Measurements from ENCODE around the gene SUMO3. TPM values are rescaled to one million over a fixed set of nuclear protein-coding genes. Genes with fewer than 3 reads are reported as not detected.

SUMO3 gene
- total RNA-seq, 1 donor from 2014 or later, result 72.7 TPM

DNA sequence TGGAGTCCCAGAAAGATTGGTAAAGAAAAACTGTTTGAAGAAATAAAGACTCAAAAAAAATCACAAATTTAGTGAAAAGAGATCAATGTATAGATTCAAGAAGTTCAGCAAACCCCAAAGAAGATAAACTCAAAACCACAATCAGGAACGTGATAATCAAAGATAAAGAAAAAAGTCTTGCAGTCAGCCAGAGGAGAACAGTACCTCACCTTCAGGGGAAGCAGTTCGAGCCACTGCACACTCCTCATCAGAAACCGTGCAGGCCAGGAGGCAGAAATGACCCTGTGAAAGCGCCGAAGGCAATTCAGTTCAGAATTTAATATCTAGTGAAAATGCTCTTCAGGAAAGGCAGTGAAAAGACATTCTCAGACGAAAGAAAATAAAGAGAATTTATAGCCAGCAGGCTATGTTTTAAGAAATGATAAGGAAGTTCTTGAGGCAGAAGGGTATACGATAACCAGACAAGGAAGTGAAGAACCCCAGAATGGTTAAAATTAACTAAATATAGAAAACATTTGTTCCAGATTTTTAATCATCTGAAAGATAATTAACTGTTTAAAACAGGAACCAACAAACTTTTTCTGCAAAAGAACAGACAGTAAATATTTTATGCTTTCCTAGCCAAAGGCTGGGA, 13.5 kb upstream of the SUMO3 start:
- DNase-seq (ENCODE audit: low read depth in 2 of 2), result no peak

DNA sequence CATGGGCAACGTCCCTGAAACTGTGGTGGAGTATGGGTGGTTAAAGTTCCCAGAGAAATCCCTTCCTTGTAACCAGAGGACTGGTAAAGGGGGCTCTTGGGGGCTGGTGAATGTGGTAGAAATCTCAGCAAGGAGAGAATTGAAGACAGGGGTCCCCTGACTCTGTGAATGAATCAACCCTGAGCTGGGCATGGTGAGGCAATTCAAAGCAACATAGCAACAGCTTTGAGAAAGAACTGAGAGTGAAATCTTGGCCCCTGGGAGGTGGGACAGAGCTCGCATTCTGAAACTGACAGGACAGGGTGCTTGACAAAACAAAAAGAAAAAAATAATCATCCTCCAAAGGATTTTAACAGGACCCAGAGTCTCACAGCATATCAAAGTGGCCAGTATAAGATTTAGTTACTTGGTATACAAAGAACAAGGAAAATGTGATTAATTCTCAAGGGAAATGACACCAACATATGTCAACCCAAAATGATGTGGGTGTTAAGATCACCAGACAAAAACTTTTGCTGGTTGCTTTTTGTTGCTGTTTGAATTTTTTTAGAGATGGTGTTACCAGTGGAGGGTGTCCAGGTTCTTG, 11.7 kb upstream of the SUMO3 start:
- no peak for DNase-seq (ENCODE audit: low read depth in 2 of 2)

DNA sequence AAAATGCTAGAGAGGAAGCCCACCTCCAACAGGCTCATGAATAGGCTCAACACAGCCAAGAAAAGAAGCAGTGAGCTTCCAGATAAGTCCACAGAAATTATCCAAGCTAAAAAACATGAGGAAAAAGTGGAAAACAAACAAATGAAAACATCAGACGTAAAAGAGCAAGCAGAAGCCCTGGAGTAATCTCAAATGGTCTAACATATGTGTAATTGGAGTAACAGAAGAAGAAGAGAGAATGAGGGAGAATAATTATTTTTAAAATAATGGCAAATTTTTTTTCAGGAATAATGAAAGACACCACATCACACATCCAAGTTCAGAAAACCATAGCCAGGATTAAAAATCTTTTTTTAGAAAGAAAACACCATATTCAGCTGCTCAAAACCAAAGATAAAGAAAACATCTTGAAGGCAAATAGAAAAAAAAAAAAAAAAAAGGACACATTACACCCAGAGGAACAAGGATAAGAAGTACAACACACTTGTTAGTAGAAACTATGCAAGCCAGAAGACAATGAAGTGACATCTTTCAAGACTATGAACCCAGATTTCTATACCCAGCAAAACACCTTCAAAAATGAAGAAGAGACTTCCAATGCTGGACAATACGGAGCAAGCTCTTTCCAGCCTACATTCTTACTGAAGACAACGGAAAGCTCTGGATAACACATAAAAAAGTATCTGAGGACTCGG, 10.6 kb upstream of the SUMO3 start:
- no peak for DNase-seq (ENCODE audit: low read depth in 2 of 2)

DNA sequence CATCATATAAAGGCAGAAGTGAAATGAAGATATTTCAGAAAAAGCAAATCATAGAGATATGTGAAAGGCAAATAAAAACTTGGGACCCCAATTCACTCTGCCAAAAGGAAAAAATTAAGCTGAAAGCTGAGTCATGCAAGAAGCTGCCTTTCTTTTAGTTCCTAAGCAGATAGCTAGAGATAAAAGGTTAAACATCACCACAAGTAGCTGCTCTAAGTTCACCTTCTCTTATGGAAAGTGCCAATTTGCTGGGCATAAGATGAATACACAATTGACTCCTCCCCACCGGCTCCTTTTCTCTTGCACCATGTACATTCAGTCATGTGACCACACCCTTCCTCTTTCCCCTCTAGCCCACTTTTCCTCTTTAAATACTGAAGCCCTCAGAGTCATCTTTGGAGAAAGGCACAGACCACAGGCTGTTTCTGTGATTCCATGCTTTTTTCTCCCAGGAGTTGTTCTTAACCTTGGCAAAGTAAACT, 5.4 kb upstream of the SUMO3 start:
- no peak for DNase-seq (ENCODE audit: low read depth in 2 of 2)

DNA sequence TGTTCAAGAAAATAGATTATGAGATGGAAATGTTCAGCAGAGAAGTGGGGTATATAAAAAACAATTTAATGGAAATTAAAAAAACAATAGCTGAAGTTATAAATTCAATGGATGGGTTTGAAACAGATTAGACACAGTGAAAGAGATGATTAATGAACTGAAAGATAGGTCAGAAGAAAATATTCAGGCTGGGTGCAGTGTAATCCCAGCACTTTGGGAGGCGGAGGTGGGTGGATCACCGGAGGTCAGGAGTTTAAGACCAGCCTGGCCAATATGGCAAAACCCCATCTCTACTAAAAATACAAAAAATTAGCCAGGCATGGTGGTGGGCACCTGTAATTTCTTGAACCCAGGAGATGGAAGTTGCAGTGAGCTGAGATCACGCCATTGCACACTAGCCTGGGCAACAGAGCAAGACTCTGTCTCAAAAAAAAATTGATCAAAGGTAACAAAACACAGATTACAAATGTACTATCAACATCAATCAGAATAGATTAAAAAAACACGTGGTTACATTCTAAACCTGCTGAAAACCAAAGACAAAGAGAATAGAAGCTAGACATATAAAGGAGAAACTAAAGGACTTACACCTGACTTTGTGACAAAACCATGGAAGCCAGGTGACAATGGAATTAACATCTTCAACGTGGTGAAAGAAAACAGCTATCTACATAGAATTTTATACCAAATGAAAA, 4.8 kb upstream of the SUMO3 start:
- no peak for DNase-seq (ENCODE audit: low read depth in 2 of 2)

DNA sequence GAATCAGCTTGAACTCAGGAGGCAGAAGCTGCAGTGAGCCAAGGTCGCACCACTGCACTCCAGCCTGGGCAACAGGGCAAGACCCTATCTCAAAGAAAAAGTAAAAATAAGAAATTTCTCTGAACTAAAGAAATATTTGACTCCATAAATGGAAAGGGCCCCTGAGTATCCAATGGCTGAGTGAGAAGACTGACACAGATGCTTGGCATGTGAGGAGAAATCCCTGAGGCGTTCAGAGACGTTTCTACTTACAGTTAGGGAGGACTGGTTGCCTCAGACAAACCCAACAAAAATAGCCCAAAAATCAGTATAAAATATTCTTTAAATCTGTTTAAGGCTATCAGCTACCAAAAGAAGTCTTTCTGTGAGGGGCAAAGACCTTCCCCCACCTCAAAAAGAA, 3.0 kb upstream of the SUMO3 start:
- no peak for DNase-seq (ENCODE audit: low read depth in 2 of 2)

DNA sequence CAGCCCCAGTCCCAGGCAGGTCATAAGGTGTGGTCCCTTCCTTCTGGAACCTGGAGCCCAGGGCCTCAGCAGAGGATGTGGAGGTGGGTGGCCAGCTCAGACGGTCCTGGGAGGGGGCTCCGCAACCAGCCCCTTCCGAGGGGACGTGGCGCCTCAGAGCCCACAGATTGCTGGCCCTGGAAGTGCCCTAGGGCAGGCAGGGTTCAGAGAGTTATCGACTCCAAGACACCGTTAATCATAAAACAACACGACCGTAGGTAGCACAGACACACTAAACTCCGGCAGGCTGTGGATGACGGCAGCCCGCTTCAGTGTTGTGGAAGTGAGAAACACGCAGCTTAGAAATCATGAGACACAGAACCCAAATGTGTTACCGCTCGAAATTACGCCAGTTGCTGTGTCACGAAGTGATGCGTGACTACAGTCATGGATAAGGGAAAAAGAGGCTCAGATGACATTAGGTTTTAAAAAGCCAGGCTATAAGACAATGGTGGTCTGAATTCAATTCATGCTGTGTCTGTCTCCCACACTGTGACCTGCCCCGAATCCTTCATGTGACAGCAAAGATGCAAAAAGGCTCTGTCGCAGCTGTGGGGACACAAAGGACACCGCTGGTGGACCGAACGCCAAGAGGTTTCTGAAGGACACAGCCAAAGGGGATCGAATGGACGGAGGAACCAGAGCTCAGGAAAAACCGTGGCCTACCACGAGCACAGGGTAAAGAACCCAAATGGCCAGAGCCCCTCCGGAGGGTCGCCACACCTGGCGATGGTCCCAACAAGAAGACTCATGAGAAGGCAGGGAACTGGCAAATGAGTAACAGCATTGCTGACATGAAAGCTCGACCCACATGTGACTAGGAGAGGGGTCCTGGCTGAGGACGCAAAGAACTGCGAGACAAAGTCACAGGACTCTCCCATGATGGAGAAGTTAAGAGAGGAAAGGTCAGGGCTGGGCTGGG, 1.7 kb upstream of the SUMO3 start:
- no peak for DNase-seq (ENCODE audit: low read depth in 2 of 2)

DNA sequence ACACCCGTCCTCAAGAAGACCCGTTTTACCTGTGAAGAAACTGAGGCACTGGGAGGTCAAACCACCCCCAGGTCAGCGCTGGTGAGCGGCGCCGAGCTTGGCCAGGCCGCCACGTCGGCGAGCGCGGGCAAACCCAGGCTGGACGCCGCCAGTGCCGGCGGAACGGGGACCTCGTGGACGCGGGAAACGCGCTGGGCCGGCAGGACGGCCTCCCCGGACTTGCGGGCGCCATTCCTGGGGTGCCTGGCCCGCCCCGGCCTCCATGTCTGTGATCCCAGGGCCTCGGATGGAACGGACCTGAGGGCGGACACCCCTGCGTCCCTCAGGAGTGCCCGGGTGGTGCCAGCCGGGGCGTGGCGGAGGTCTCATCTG, 764 bp upstream of the SUMO3 start:
- DNase-seq (ENCODE audit: low read depth in 2 of 2), result no peak

DNA sequence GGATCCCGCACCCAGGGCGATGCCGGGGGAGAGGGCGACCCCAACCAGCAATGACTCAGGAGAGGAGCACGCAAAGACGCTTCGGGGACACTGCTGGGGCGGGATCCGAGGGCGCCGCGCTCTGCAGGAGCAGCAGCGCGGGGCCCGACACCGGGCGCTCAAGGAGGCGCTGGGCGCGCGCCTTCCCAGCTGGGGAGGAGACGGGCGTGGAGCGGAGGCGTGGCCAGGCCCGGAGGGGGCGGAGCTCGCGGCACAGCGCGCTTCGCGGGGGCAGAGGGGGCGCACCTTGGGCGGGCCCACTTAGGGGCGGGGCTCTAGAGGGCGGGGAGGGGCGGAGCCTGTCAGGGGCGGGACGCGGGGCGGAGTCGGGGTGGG, 369 bp downstream of the SUMO3 start:
- DNase-seq (ENCODE audit: low read depth in 2 of 2), result peak; percentile 60 to 92

DNA sequence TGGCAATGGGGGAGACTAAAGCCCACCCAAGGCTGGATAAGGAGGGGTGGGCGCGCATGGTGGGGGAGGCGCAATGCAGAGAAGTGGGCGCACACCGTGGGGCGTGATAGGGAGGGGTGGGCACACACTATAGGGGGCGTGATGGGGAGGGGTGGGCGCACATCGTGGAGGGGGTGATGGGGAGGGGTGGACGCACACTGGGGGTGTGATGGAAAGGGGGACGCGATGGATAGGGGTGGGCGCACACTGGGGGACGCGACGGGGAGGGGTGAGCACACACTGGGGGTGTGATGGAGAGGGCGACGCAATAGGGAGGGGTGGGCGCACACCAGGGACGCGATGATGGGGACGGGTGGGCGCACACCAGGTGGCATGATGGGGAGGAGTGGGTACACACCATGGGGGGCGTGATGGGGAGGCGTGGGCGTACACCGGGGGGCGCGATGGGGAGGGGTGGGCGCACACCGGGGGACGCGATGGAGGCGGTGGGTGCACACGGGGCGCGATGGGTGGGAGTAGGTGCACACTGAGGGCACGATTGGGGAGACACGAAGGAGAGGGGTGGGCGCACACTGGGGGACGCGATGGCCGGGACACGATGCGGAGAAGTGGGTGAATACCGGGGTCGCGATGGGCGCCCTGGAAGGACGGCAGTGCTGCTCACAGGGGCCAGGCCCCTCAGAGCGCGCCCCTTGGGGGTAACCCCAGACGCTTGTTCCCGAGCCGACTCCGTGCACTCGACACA, 929 bp downstream of the SUMO3 start:
- DNase-seq (ENCODE audit: low read depth in 2 of 2), result no peak

DNA sequence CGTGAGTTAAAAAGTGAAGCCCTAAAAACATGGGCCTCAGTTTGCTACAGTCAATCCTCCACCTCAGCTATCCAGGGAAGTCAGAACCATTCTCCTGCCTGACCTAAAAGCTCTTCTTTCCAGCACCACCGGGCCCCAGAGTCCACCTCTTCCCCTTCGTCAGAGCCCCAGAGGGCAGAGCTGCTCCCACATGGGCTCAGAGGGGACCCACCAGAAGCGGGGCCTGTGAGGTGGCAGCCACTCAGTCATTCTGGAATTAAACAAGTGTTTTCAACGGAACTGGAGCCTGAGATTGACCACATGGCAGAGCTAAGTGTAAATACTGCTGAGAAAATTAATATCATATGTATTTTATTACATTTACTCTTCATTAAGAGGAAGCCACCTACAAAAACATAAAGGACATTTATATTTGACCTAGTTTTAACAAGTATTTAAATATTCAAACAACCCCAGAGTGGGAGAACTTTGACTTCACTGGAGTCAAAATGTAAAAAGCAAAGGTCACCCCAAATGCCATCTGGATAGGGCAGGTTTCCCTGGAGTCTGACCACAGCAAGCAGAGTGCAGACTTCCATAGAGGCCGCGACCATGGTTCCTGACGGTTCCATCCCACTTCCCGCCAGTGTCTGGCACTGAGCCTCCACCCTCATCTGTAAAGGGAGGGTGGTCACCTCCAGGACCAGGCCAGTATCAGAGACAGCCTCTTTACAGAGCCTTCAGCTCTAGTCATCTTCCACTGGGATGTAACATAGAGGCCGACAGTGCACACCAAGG, 1.8 kb downstream of the SUMO3 start:
- DNase-seq (ENCODE audit: low read depth in 2 of 2), result no peak

DNA sequence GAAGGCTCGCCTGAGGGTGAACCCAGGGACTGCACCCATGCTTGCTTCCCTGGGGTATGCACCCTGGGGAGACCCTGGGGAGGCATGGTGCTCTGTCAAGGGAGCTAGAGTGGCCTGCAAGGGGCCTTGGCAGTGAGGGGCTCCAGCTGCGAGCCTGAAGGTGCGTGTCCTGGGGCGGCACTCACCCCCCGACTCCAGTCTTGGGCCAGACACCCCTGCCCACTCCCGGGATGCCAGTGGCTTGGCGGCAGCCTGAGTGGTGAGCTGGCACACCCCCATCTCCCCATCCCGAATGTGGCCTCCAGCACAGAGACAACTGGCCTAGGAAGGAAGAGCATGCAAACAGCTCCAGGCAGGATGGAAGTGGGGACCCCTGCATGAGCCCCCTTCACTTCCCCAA, 2.6 kb downstream of the SUMO3 start:
- no peak for DNase-seq (ENCODE audit: low read depth in 2 of 2)

DNA sequence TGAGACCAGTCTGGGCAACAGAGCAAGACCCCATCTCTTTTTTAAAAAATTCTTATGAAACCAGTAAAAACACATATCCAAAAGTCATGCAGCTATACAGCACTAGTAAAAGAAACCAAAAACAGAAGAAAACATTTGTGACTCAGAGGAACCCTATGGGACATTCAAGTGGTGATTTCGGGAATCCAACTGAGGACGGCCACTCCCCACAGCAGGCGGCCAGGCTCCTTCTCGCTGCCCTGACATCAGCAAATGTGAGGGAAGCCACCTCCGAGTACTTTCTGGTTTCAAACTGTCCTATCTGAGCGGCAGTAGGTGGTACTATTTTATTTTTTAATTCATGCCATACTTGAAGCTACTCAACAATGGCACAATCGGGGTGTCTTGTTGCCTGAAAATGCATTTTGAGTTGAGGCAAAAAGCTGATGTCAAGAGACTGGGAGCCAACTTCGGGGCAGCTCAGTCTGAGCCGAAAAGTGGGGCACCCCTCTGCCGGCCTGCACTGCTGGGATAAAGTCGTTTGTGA, 3.3 kb downstream of the SUMO3 start:
- no peak for DNase-seq (ENCODE audit: low read depth in 2 of 2)

DNA sequence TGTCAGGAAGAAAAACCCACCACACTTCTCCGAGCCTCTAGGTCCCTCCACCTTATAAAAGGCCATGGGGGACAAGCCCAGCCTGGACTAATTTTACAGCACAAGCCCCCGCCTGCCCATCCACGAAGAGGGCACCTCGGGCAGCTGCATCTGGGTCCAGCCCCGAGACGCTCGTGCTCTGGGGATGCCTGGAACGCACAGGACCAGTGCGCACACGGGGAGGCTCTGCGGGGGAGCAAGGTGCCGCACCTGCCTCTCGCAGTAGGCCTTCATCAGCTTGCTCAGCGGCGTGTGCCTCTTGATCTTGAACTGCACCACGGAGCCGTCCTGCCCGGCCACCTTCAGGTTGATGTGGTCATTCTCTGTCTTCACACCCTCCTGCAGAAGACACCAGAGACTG, 4.1 kb downstream of the SUMO3 start:
- DNase-seq (ENCODE audit: low read depth in 2 of 2), result no peak

DNA sequence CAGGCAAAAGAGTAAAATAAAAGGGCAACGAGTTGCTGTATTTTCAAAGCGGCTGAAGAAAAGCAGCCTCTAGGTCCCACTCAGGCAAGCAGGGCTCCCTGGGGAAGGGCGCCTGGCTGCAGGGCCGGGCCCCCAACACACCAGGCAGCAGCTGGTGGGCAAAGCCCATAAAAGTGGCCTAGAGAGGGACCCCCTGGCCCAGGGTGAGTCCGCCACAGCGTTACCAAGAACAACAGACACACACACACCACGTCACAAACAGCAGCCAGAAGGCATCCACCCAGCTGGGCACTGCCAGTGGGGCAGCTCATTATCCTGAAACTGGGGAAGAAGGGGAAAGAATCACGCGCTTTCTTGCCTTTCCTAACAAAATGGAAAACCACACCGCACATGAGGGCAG, 4.7 kb downstream of the SUMO3 start:
- DNase-seq (ENCODE audit: low read depth in 2 of 2), result no peak

DNA sequence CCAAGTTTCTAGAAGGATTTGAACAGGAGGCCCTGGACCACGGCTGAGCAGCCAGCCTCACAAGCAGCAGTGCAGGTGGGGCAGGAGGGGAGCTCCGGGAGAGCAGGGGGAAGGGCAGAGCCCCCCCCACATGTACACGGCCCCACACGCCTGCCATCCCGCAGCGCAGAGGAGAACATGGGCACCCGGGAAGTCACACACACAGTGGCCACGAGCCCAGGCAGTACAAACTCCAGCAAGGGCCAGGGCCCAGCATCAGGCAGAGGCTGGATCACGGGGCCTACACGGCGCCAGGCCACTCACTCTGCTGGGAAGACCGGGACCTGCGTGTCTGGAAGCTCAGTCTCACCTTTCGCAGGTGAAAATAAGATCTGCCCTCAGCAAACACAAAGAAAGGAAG, 5.2 kb downstream of the SUMO3 start:
- no peak for DNase-seq (ENCODE audit: low read depth in 2 of 2)

DNA sequence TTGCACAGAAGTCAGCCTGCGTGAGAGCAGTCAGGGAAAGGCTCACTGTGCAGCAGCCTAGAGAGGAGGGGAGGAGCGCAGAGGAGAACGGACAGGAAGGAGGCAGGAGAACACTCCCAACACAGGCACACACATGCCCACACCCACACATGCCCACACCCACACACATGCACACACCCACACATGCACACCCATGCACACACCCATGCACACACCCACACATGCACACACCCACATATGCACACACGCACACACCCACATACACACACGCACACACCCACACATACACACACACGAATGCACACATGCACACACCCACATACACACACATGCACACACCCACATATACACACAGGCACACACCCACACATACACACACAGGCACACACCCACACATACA, 7.1 kb downstream of the SUMO3 start:
- no peak for DNase-seq (ENCODE audit: low read depth in 2 of 2)

DNA sequence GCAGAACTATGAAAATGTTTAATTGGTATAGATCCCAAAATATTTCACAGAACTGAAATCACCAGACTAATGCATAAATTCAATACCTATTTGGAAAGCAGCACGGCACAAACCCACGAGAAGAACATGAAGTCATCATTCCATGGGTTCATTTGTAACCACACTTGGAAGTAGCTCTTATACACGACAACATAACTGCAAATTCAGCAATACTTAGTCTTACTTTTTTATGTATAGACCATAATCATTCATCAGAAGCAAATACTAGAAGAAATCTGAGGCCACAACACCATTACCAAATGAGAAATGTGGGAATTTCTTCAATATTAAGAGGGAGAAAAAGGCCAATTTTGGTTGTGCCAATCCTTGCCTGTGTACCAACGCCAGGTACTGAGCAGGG, 12.0 kb downstream of the SUMO3 start:
- DNase-seq (ENCODE audit: low read depth in 2 of 2), result no peak

DNA sequence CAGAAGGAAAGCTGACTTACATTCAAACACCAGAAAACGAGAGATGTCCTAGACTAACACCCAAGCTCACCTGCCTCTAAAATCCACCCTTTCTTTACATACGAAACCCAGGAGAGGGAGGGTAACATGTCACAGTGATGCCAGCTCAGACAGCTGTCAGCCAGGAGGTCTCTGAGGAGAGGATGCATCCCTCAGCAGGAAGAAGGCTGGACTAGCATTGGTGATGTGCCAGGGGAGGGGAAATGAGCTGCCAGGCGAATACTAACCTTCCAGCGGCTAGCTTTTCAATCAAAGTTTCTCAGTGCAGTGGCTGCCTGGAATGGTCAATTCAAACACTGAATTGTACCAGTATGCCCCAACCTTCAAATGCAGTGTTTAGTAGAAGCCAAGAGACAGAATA, 12.6 kb downstream of the SUMO3 start:
- DNase-seq (ENCODE audit: low read depth in 2 of 2), result peak; percentile 10 to 51

DNA sequence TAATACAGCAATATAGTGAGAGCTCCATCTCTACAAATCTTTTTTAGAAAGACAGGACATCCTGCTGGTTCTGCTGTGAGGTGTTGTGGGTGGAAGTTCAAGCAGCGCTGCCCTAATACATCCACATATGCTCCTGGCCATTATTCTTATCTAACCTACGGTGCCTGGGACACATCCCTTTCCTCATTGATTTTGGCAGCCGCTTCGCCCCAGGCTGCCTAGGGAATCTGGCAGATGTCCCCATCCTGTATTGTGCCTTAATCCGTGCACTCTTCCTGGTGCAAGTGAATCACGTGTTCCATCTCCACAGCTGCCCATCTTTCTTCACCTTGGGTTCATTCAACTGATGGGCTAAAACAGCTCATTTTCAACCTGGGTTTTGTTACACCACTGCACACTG, 13.1 kb downstream of the SUMO3 start:
- peak; percentile 84 to 86 for DNase-seq (ENCODE audit: low read depth in 2 of 2)
